ENCODE results near the gene SERF2.

SERF2 gene

DNA sequence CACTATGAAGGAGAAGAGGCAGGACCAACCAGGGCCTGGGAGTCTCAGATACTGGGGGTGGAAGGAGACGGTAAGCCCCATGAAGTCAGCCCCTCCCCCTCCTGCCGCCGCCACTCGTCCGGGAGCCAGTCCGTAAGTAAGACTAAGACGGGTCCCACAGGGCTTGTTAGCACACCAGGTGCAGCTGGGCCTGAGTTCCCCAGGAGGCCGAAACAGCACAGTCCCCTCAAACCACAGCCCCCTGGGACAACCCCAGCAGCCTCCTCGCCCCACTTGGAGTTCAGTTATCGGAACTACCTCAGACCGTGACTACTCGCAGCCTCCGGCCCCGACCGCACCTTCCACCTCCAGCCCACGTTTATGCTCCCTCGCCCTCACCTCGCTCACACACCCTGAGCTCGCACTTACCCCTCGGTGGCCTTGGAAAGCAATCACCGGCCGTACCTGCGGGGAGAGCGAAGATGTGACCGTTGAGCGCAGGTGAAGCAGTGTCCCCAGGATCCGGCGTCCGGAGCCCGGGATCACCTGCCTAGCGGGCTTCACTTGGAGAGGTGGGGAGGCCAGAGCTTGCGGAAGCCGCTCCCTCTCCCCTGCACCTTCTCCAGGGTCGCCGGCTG, 15.9 kb upstream of the SERF2 start:
- peak overlapping the region; percentile 55 for H3K4me3 ChIP-seq (ENCODE audit: low read length)
- no peak for DNase-seq (ENCODE audit: low read depth)
- no peak for TF ChIP-seq CTCF (conservative IDR thresholded peaks at IDR 0.05; ENCODE audit: low read depth, low read length)

- peak within 1 kb of the TSS; percentile 55 for H3K4me3 ChIP-seq (ENCODE audit: low read length)
- TF ChIP-seq CTCF (conservative IDR thresholded peaks at IDR 0.05; ENCODE audit: low read depth, low read length): no peak
- DNase-seq (ENCODE audit: low read depth): no peak
These were observed 15.3 kb upstream of the SERF2 start, which contains the start of gene ELL3 for GRCh38 chr15:43776718-43777266. TSS of gene ELL3 (minus strand) at chr15:43776966. CDS start at chr15:43776901, 65 bp downstream.

DNA sequence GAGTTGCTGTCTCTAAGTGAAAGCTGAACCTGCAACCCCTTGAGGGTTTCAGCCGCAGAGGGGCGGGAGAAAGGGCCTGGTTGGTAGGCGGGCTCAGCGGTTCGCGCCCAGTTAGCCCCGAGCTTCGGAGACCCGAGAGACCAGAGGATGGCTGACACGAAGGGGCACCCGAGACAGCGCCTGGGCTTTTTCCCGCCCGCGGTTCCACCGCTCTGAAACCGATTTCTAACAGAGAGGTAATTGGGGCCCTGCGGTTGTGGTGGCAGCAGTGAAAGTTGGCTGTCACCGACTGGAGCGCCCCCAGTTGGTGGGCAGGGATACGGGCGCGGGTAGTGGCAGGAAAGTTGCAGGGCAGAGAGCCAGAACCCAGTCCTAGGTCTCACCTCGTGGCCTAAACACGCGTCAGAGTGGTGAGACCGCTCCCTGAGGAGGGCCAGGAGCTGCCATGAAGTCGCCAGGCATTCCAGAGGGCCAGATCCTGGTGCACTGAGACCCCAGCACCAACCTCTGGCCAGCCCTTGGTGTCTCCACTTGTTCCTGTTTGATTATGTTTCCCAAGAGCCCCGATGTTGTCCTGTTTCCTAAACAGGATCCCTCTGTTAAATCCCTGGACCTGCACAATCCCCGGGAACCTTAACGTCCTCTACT, 14.7 kb upstream of the SERF2 start:
- no peak for DNase-seq (ENCODE audit: low read depth)
- peak overlapping the region; percentile 55 for H3K4me3 ChIP-seq (ENCODE audit: low read length)
- TF ChIP-seq CTCF (conservative IDR thresholded peaks at IDR 0.05; ENCODE audit: low read depth, low read length): peak; percentile 80

DNA sequence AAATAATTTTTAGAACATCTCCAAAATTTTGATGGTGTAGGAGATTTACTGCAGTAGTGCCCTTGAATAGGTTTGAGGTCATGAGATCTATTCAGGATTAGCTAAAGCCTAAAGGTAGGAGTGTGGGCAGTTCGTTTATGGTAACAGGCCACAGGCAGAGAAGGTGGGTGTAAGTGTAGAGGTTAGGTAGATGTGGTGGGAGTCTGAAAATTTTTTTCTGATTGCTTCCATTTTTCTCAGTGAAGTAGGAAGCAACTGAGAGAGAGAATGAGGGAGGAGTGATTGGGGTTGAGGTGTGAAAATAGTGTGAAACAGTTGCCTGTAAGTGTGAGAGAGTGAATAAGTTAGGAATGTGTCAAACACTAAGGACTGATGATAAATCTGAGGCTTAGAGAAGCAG, 13.1 kb upstream of the SERF2 start:
- no peak for TF ChIP-seq CTCF (conservative IDR thresholded peaks at IDR 0.05; ENCODE audit: low read depth, low read length)
- H3K4me3 ChIP-seq (ENCODE audit: low read length): no peak overlapping the region
- no peak for DNase-seq (ENCODE audit: low read depth)

DNA sequence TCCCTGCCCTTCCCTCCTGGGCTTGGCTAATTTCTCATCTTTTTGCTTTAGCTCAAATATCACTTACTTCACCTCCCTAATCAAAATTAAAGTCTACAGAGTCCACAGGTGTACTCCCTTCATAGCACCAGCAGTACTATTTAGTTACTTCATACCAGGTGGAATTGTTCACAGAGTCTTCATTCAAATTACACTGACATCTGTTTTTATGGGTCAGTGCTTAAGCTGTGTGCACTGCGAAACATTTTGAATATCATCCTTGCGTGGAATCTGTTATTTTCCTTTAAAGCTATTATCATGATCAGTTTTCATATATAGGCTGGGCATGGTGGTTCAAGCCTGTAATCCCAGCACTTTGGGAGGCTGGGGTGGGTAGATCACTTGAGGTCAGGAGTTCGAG, 2.7 kb upstream of the SERF2 start:
- no peak for TF ChIP-seq CTCF (conservative IDR thresholded peaks at IDR 0.05; ENCODE audit: low read depth, low read length)
- no peak for DNase-seq (ENCODE audit: low read depth)
- no peak overlapping the region for H3K4me3 ChIP-seq (ENCODE audit: low read length)

- H3K4me3 ChIP-seq (ENCODE audit: low read length): peak overlapping the region; percentile 99
- DNase-seq (ENCODE audit: low read depth): no peak
- TF ChIP-seq CTCF (conservative IDR thresholded peaks at IDR 0.05; ENCODE audit: low read depth, low read length): no peak
These were observed 799 bp downstream of the SERF2 start for GRCh38 chr15:43792761-43793476.
